Subcutaneous adipose tissue (tissue), 4 donors: Measurements from ENCODE around the gene CLCNKA. TPM values are rescaled to one million over a fixed set of nuclear protein-coding genes. Genes with fewer than 3 reads are reported as not detected.

Experiments
- total RNA-seq, 4 donors: library from RNA; depleted of rRNA; stranded (reverse); fragments of >200 nt; gene quantifications; one replicate each; pipeline ENCODE4 v1.1.0, GENCODE V29; 2016
- TF ChIP-seq, protein P1 (sequence below): fragments of 450-650 bp; IDR thresholded peaks from one replicate; pipeline ENCODE4 v1.5.1; 2016; ENCODE audit warnings: low read depth, mild to moderate bottlenecking, control low read depth, antibody characterized with exemption, moderate library complexity

CLCNKA gene
- total RNA-seq, 4 donors from 2014 or later = 0.66 to 1.5 TPM; not detected in 2

GRCh38 chr1:15983275-15983674 is 38.6 kb upstream of the CLCNKA start:
- TF ChIP-seq, protein P1, sequence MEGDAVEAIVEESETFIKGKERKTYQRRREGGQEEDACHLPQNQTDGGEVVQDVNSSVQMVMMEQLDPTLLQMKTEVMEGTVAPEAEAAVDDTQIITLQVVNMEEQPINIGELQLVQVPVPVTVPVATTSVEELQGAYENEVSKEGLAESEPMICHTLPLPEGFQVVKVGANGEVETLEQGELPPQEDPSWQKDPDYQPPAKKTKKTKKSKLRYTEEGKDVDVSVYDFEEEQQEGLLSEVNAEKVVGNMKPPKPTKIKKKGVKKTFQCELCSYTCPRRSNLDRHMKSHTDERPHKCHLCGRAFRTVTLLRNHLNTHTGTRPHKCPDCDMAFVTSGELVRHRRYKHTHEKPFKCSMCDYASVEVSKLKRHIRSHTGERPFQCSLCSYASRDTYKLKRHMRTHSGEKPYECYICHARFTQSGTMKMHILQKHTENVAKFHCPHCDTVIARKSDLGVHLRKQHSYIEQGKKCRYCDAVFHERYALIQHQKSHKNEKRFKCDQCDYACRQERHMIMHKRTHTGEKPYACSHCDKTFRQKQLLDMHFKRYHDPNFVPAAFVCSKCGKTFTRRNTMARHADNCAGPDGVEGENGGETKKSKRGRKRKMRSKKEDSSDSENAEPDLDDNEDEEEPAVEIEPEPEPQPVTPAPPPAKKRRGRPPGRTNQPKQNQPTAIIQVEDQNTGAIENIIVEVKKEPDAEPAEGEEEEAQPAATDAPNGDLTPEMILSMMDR = no peak

DNA sequence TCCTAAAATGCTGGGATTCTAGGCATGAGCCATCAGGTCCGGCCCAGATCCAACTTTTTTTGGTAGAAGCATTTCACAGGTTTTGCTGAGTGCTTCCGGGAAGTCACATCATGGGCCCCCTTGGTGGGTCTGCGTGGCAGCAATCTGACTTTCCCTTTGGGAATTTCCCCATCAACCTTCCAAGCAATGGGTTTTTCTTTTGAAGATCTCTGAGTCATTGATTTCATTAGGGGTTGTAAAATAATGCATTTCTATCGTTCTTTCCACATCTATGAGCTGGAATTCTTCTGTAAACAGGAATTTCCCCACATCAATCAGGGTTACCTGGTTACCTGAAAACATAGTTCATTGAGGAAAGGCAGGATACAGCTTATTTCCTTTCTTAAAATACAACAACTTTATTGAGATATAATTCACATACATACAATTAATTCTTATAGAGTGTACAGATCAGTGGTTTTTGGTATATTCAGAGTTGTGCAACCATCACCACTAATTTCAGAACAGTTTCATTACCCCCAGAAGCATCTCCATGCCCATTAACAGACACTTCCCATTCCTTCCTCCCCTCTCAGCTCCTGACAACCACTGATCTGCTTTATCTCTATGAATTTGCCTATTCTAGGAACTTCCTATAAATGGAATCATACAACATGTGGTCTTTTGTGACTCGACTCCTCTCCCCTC is 36.1 kb upstream of the CLCNKA start:
- TF ChIP-seq, protein P1 = no peak

GRCh38 chr1:15988856-15989736 is 32.7 kb upstream of the CLCNKA start:
- TF ChIP-seq, protein P1 = no peak

DNA sequence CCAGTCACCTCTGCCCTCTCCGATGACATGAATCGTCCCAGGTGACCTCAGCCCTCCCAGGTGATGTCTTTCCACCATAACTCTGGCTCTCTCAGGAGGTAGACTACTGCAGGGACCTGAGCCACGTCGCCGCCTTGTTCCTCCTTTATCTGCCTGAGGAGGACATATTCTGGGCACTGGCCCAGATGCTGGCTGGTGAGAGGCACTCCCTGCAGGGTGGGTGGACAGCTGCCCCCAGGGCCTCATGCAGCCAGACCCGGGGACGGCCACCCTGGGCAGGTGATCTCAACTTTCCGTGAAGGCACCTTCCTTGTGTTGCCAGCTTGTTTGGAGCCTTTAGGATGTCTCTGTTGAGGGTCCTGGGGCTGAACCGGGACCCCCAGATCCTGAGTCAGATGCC is 32.1 kb upstream of the CLCNKA start:
- TF ChIP-seq, protein P1 = no peak

- TF ChIP-seq, protein P1 = no peak
These were observed 30.2 kb upstream of the CLCNKA start for GRCh38 chr1:15991427-15992186.

DNA sequence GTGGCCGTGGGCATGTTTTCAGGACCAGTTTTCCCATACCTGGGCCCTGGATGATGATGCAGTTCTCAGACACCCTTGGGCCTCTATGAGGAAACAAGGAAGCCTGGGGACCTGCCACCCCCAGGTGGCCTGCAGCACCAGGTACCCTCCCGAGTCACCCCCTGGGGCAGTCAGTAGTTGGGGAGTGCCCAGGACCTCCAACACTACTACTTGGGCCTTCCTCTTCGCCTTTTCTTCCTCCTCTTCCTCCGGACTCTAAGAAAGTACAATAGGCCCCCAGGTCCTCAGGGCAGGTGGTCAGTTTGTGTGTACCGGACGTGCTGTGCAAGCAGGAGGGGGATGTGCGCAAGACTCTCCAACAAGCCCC is 29.7 kb upstream of the CLCNKA start:
- TF ChIP-seq, protein P1 = no peak
